GM12878 (cell line): ENCODE measurements around the gene GRIA4. TPM values are rescaled to one million over a fixed set of nuclear protein-coding genes. Genes with fewer than 3 reads are reported as not detected.

Experiments used
- ATAC-seq: fragments of 200-7000 bp; cut with Tn5 transposase; 3 replicates; pipeline ENCODE4 v1.9.1; 2020; ENCODE audit warnings: mild to moderate bottlenecking, moderate library complexity
- BruUV-seq: library from RNA; stranded (reverse); fragments of 400-500 nt; replicated peaks from 2 replicates; lab custom pipeline; 2021; lab: Mats Ljungman, UMichigan
- CTCF ChIA-PET: fragments of 300-600 bp; sonication (Branson Sonifier 250); formaldehyde crosslinking; extraction: SDS; loops from one replicate; lab custom pipeline; 2021; ENCODE audit warnings: inconsistent platforms; lab: Yijun Ruan, JAX
- POLR2A ChIA-PET: fragments of 350-600 bp; formaldehyde crosslinking; extraction: SDS; loops from one replicate; lab custom pipeline; 2021; ENCODE audit warnings: inconsistent platforms; lab: Charles Lee
- RAD21 ChIA-PET: fragments of 300-600 bp; sonication (Branson Sonifier 250); formaldehyde crosslinking; loops from one replicate; lab custom pipeline; 2023; ENCODE audit warnings: antibody characterized with exemption; ENCODE audit not compliant: unreplicated experiment; lab: Charles Lee
- SMC1A ChIA-PET: fragments of 300-600 bp; sonication (Branson Sonifier 250); formaldehyde crosslinking; loops from one replicate; lab custom pipeline; 2023; ENCODE audit not compliant: unreplicated experiment, uncharacterized antibody; lab: Charles Lee
- DNase-seq: peaks from one replicate; pipeline ENCODE4 v3.0.0-alpha.2; 2011; ENCODE audit warnings: low read depth, low spot score
- FAIRE-seq: peaks from 3 replicates; lab custom pipeline; 2011; peaks lifted over from hg19 to GRCh38; lab: Jason Lieb, UNC
- H2AFZ ChIP-seq: 2 replicates; pipeline ENCODE4 v1.6.0; 2011; ENCODE audit warnings: low read depth, low read length, control low read depth; ENCODE audit not compliant: control insufficient read depth
- H3K27ac ChIP-seq: 2 replicates; pipeline ENCODE4 v1.5.1; 2011; ENCODE audit warnings: control low read depth; ENCODE audit not compliant: control insufficient read depth, insufficient read depth
- H3K27me3 ChIP-seq, 2 experiments: replicated peaks in 1 of 2; 2 replicates each; pipeline versions ENCODE4 v1.6.0 to v1.6.1; 2011; ENCODE audit warnings: low read length in 1 of 2; ENCODE audit not compliant: control insufficient read depth in 2 of 2, insufficient read depth in 2 of 2
- H3K36me3 ChIP-seq, 2 experiments: 2 replicates each; pipeline ENCODE4 v1.5.1; 2011; ENCODE audit warnings: low read length in 1 of 2; ENCODE audit not compliant: control insufficient read depth in 2 of 2, insufficient read depth in 2 of 2
- H3K4me1 ChIP-seq: 2 replicates; pipeline ENCODE4 v1.6.1; 2011; ENCODE audit warnings: mild to moderate bottlenecking, low read length, moderate library complexity, mixed read lengths; ENCODE audit not compliant: control insufficient read depth, insufficient read depth
- H3K4me2 ChIP-seq: 2 replicates; pipeline ENCODE4 v1.6.0; 2011; ENCODE audit warnings: control low read depth; ENCODE audit not compliant: control insufficient read depth, insufficient read depth
- H3K4me3 ChIP-seq: fragments of 200-600 bp; sonication (generic); 2 replicates; pipeline ENCODE4 v1.5.1; 2016
- H3K79me2 ChIP-seq: 2 replicates; pipeline ENCODE4 v1.6.0; 2011; ENCODE audit warnings: low read length; ENCODE audit not compliant: control insufficient read depth, insufficient read depth
- H3K9ac ChIP-seq: 2 replicates; pipeline ENCODE4 v1.8.0; 2011; ENCODE audit warnings: low read length, control low read depth, mixed read lengths; ENCODE audit not compliant: control insufficient read depth, insufficient read depth
- H3K9me3 ChIP-seq: replicated peaks from 3 replicates; pipeline ENCODE4 v1.5.1; 2011; ENCODE audit warnings: mild to moderate bottlenecking, low read length; ENCODE audit not compliant: control insufficient read depth, insufficient read depth
- H4K20me1 ChIP-seq: 2 replicates; pipeline ENCODE4 v1.6.0; 2011; ENCODE audit not compliant: control insufficient read depth, insufficient read depth
- BCL3 ChIP-seq: IDR thresholded peaks from 2 replicates; pipeline ENCODE4 v1.6.1; 2011; ENCODE audit warnings: borderline replicate concordance, low read depth, mild to moderate bottlenecking, moderate library complexity, low read length; ENCODE audit not compliant: insufficient read depth, poor library complexity, severe bottlenecking
- CBX5 ChIP-seq: sonication (generic); IDR thresholded peaks from 2 replicates; pipeline ENCODE4 v1.6.1; 2016; ENCODE audit warnings: low read depth, moderate library complexity, mild to moderate bottlenecking, inconsistent platforms
- HDAC2 ChIP-seq: fragments of 200-600 bp; sonication (generic); IDR thresholded peaks from 2 replicates; pipeline ENCODE4 v1.6.1; 2017
- RFX5 ChIP-seq: IDR thresholded peaks from 2 replicates; pipeline ENCODE4 v1.6.1; 2011; ENCODE audit warnings: low read depth, low read length, improper control_type of control experiment
- SRF ChIP-seq, 2 experiments: IDR thresholded peaks; 2 replicates each; pipeline ENCODE4 v1.6.1; 2011; ENCODE audit warnings: low read depth in 2 of 2, low read length in 2 of 2, mild to moderate bottlenecking in 1 of 2, moderate library complexity in 1 of 2
- TCF3 ChIP-seq: IDR thresholded peaks from 2 replicates; pipeline ENCODE4 v1.6.1; 2012; ENCODE audit warnings: low read depth, mild to moderate bottlenecking, low read length, borderline replicate concordance; ENCODE audit not compliant: insufficient read depth
- YBX1 ChIP-seq: fragments of 450-650 bp; IDR thresholded peaks from 2 replicates; pipeline ENCODE4 v1.6.1; 2016; ENCODE audit warnings: antibody characterized with exemption
- ZSCAN29 ChIP-seq: fragments of 450-650 bp; IDR thresholded peaks from 2 replicates; pipeline ENCODE4 v1.6.1; 2017; ENCODE audit warnings: mild to moderate bottlenecking, moderate library complexity
- WGBS: methylation state at CpG from one replicate; pipeline ENCODE4 v1.1.6; 2016; ENCODE audit warnings: low lambda C conversion rate; ENCODE audit not compliant: insufficient replicate concordance, insufficient coverage; ENCODE audit errors: missing lambda C conversion rate; 5-methylcytosine and 5-hydroxymethylcytosine counted together
- in situ Hi-C: fragments of 300-500 bp; cut with MboI; formaldehyde crosslinking; loops from 9 replicates; pipeline ENCODE4 v1.14.3; 2018; ENCODE audit warnings: mixed read lengths
- intact Hi-C: fragments of 100-400 bp; cut with micrococcal nuclease; formaldehyde crosslinking; loops from one replicate; pipeline ENCODE4 v1.14.2; 2022; ENCODE audit not compliant: unreplicated experiment
- polyA plus RNA-seq, 11 experiments: library from polyadenylated mRNA; depleted of rRNA in 4 of 11; unstranded in 6 of 11; stranded (reverse) in 5 of 11; fragments of >200 nt; fragmentation: Nextera tagmentation in 4 of 11; fragmentation: Illumina TruSeq in 1 of 11; extraction: Ambion mirVana in 4 of 11; extraction: Trizol in 1 of 11; gene quantifications; 1 replicate in 1 of 11; 2 replicates in 10 of 11; pipeline versions ENCODE4 v1.2.1 to v1.2.3, GENCODE V29; 2011 to 2016; ENCODE audit warnings: inconsistent platforms in 2 of 11, missing spikeins in 2 of 11, low read depth in 1 of 11
- total RNA-seq, 4 experiments: library from RNA; depleted of rRNA in 3 of 4; stranded (reverse); fragments of >200 nt in 3 of 4; fragmentation: Illumina TruSeq in 1 of 4; extraction: Trizol in 1 of 4; gene quantifications; 2 replicates each; pipeline versions ENCODE4 v1.2.1 to v1.2.3, GENCODE V29; 2013 to 2021
- TF ChIP-seq, protein P1 (sequence below): fragments of 450-650 bp; formaldehyde crosslinking; IDR thresholded peaks from 2 replicates; pipeline ENCODE4 v1.5.0; 2022; ENCODE audit warnings: mild to moderate bottlenecking, missing genetic modification characterization
- TF ChIP-seq, protein P2 (sequence below): fragments of 450-650 bp; IDR thresholded peaks from 2 replicates; pipeline ENCODE4 v1.6.1; 2017; ENCODE audit warnings: borderline replicate concordance

The GRIA4 gene
- total and polyA plus RNA-seq, 10 of the 15 experiments (the other 5 are each of a cell fraction or from before 2014, with no cell fraction given), result 0.04 TPM; not detected in 9

DNA sequence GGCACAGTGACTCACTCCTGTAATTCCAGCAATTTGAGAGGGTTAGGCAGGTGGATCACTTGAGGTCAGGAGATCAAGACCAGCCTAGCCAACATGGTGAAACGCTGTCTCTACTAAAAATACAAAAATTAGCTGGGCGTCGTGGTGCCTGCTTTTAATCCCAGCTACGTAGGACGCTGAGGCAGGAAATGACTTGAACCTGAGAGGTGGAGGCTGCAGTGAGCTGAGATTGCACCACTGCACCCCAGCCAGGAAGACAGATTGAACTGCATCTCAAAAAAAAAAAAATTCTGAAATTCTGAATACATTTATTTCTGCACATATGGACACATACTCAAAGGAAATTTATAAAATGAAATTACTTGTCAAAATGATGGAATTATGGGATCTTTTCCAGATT is 103.2 kb downstream of the GRIA4 start:
- Histone ChIP-seq H4K20me1 (no peaks in the 10 kb centered on the region), H3K27me3 (no peaks in the 10 kb centered on the region), H3K9me3 (no peaks in the 10 kb centered on the region), H3K79me2 (no peaks in the 10 kb centered on the region), H3K36me3 (no peaks in the 10 kb centered on the region), H3K4me2 (no peak overlapping the region), H3K4me3 (no peak overlapping the region), H3K9ac (no peak overlapping the region), H3K27ac (no peak overlapping the region), H3K4me1 (no peaks in the 10 kb centered on the region), H2AFZ (no peak overlapping the region)
- ChIA-PET CTCF (interaction anchor here (0.7 kb wide), 1 partner anchor 16 kb away, joined by 3 read pairs; no protein-coding TSS in a partner anchor), RAD21 (no interaction called here), POLR2A (no interaction called here), SMC1A (interaction anchor here (1.1 kb wide), 1 partner anchor 42 kb away, joined by 3 read pairs; no protein-coding TSS in a partner anchor)
- in situ Hi-C loops (no loop called here), intact Hi-C loops (no loop called here)
- TF ChIP-seq ZSCAN29, result no peak
- TF ChIP-seq, protein P1, sequence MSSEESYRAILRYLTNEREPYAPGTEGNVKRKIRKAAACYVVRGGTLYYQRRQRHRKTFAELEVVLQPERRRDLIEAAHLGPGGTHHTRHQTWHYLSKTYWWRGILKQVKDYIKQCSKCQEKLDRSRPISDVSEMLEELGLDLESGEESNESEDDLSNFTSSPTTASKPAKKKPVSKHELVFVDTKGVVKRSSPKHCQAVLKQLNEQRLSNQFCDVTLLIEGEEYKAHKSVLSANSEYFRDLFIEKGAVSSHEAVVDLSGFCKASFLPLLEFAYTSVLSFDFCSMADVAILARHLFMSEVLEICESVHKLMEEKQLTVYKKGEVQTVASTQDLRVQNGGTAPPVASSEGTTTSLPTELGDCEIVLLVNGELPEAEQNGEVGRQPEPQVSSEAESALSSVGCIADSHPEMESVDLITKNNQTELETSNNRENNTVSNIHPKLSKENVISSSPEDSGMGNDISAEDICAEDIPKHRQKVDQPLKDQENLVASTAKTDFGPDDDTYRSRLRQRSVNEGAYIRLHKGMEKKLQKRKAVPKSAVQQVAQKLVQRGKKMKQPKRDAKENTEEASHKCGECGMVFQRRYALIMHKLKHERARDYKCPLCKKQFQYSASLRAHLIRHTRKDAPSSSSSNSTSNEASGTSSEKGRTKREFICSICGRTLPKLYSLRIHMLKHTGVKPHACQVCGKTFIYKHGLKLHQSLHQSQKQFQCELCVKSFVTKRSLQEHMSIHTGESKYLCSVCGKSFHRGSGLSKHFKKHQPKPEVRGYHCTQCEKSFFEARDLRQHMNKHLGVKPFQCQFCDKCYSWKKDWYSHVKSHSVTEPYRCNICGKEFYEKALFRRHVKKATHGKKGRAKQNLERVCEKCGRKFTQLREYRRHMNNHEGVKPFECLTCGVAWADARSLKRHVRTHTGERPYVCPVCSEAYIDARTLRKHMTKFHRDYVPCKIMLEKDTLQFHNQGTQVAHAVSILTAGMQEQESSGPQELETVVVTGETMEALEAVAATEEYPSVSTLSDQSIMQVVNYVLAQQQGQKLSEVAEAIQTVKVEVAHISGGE, result no peak
- no peak for FAIRE-seq
- WGBS, result 58% methylated on average over 5 of the region's 5 CpGs
- BruUV-seq, result no TSS peak
- DNase-seq, result no peak
- ATAC-seq, result no peak

DNA sequence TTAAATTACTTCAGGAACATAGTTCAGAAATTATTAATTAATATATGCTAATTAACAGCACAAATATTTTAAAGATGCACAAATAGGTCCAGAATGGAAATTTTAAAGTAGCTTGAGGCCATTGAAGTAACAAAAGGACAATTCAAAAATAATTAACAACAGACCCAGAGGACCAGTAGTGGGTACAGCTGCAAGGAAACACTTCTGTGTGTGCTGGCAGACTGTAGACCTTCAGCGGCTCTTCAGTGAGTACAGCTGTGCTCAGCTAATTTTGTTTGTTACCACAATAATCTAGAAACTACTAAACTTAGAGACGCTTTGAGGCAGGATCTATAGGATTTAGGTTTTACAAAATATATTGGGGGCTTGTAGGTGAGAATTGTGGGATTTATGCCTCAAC is 103.8 kb downstream of the GRIA4 start:
- DNase-seq (no peak), FAIRE-seq (no peak), ATAC-seq (no peak)
- in situ Hi-C loops, result no loop called here
- 70% methylated on average over 2 of the region's 2 CpGs for WGBS
- H4K20me1 ChIP-seq, result no peaks in the 10 kb centered on the region
- no peaks in the 10 kb centered on the region for H3K4me1 ChIP-seq
- no peak overlapping the region for H3K9ac ChIP-seq
- H3K9me3 ChIP-seq, result no peaks in the 10 kb centered on the region; the same call in 2 of the 3 replicates
- ChIA-PET CTCF (interaction anchor here (0.7 kb wide), 1 partner anchor 15 kb away, joined by 3 read pairs; no protein-coding TSS in a partner anchor), POLR2A (no interaction called here), RAD21 (no interaction called here), SMC1A (interaction anchor here (1.1 kb wide), 1 partner anchor 42 kb away, joined by 3 read pairs; no protein-coding TSS in a partner anchor)
- no peaks in the 10 kb centered on the region for H3K27me3 ChIP-seq
- no peak overlapping the region for H3K27ac ChIP-seq
- H3K4me2 ChIP-seq, result no peak overlapping the region
- H2AFZ ChIP-seq, result no peak overlapping the region
- H3K36me3 ChIP-seq, result no peaks in the 10 kb centered on the region
- no peak overlapping the region for H3K4me3 ChIP-seq
- no peaks in the 10 kb centered on the region for H3K79me2 ChIP-seq
- BruUV-seq, result no TSS peak
- intact Hi-C loops, result no loop called here
- TF ChIP-seq, protein P2, sequence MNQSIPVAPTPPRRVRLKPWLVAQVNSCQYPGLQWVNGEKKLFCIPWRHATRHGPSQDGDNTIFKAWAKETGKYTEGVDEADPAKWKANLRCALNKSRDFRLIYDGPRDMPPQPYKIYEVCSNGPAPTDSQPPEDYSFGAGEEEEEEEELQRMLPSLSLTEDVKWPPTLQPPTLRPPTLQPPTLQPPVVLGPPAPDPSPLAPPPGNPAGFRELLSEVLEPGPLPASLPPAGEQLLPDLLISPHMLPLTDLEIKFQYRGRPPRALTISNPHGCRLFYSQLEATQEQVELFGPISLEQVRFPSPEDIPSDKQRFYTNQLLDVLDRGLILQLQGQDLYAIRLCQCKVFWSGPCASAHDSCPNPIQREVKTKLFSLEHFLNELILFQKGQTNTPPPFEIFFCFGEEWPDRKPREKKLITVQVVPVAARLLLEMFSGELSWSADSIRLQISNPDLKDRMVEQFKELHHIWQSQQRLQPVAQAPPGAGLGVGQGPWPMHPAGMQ, result no peak
- TF ChIP-seq HDAC2 (no peak), BCL3 (no peak), SRF (IDR thresholded peaks at IDR 0.05; ENCODE audit: low read depth in 2 of 2, low read length in 2 of 2) (no peak), TCF3 (no peak), YBX1 (no peak), CBX5 (no peak), RFX5 (no peak)
